DOHH2 (cell line): ENCODE data around the gene B4GALT7.

Source experiments
- CTCF ChIP-seq: fragments of 200-600 bp; sonication (generic); IDR thresholded peaks from one replicate; pipeline ENCODE4 v1.5.1; 2014; ENCODE audit warnings: antibody characterized with exemption, mild to moderate bottlenecking, low read depth, low read length; ENCODE audit not compliant: poor library complexity, severe bottlenecking
- EZH2phosphoT487 ChIP-seq: fragments of 200-600 bp; sonication (generic); IDR thresholded peaks from 2 replicates; pipeline ENCODE4 v1.6.1; 2017; ENCODE audit warnings: borderline replicate concordance, mild to moderate bottlenecking, antibody characterized with exemption, low read length, moderate library complexity, mixed read lengths

GRCh38 chr5:177602458-177602830 is 2.5 kb downstream of the B4GALT7 start:
- TF ChIP-seq CTCF (no peak), EZH2phosphoT487 (no peak)
